WTC11 (cell line): Measurements from ENCODE around the gene SURF1. TPM values are rescaled to one million over a fixed set of nuclear protein-coding genes. Genes with fewer than 3 reads are reported as not detected.

ENCODE experiments used
- ATAC-seq: fragments of 200-7000 bp; cut with Tn5 transposase; 2 replicates; pipeline ENCODE4 v1.10.0; 2021; ENCODE audit warnings: mild to moderate bottlenecking, moderate library complexity
- CTCF ChIA-PET: fragments of 300-600 bp; sonication (Branson Sonifier 250); formaldehyde crosslinking; loops from one replicate; lab custom pipeline; 2021; ENCODE audit warnings: antibody characterized with exemption; lab: Charles Lee
- POLR2A ChIA-PET: fragments of 350-600 bp; sonication (Branson Sonifier 250); formaldehyde crosslinking; loops from one replicate; lab custom pipeline; 2021; ENCODE audit warnings: antibody characterized with exemption; lab: Charles Lee
- DNase-seq: peaks from one replicate; pipeline ENCODE4 v3.0.0; 2021; ENCODE audit warnings: low spot score
- H3K27ac Mint-ChIP-seq: 2 replicates; pipeline ENCODE4 v1.8.0; 2021; ENCODE audit warnings: mixed read lengths
- H3K27me3 Mint-ChIP-seq: 2 replicates; pipeline ENCODE4 v1.8.0; 2021; ENCODE audit warnings: low read depth, mild to moderate bottlenecking, moderate library complexity, mixed read lengths
- H3K36me3 Mint-ChIP-seq: 2 replicates; pipeline ENCODE4 v1.8.0; 2021; ENCODE audit warnings: mixed read lengths
- H3K4me1 Mint-ChIP-seq: 2 replicates; pipeline ENCODE4 v1.8.0; 2022; ENCODE audit warnings: mixed read lengths
- H3K4me3 Mint-ChIP-seq: 2 replicates; pipeline ENCODE4 v1.8.0; 2021; ENCODE audit warnings: mild to moderate bottlenecking, moderate library complexity, mixed read lengths
- H3K9me3 Mint-ChIP-seq: 2 replicates; pipeline ENCODE4 v1.8.0; 2021; ENCODE audit warnings: mixed read lengths
- ETV6 ChIP-seq: sonication (generic); formaldehyde crosslinking; IDR thresholded peaks from 2 replicates; pipeline ENCODE4 v1.8.1; 2022; ENCODE audit warnings: mild to moderate bottlenecking, missing genetic modification reagents
- FOXJ3 ChIP-seq: sonication (generic); formaldehyde crosslinking; IDR thresholded peaks from 2 replicates; pipeline ENCODE4 v1.9.0; 2021; ENCODE audit warnings: missing genetic modification reagents, mild to moderate bottlenecking, borderline replicate concordance
- FOXK1 ChIP-seq: sonication (generic); formaldehyde crosslinking; IDR thresholded peaks from 2 replicates; pipeline ENCODE4 v1.8.0; 2022; ENCODE audit warnings: mild to moderate bottlenecking, moderate library complexity, missing genetic modification reagents
- JUN ChIP-seq: sonication (generic); formaldehyde crosslinking; IDR thresholded peaks from 2 replicates; pipeline ENCODE4 v1.8.0; 2023; ENCODE audit warnings: mild to moderate bottlenecking, missing genetic modification reagents
- KAT7 ChIP-seq: sonication (generic); formaldehyde crosslinking; IDR thresholded peaks from 2 replicates; pipeline ENCODE4 v1.8.1; 2023; ENCODE audit warnings: missing genetic modification reagents, mild to moderate bottlenecking, borderline replicate concordance
- NFYB ChIP-seq: sonication (generic); formaldehyde crosslinking; conservative IDR thresholded peaks from 2 replicates; pipeline ENCODE4 v1.8.0; 2022; ENCODE audit warnings: low read depth, missing genetic modification reagents
- RORB ChIP-seq: fragments of 250-450 bp; sonication (Bioruptor Pico); IDR thresholded peaks from 2 replicates; pipeline ENCODE4 v1.9.0; 2021; ENCODE audit warnings: mild to moderate bottlenecking
- SMAD3 ChIP-seq: sonication (generic); formaldehyde crosslinking; IDR thresholded peaks from 2 replicates; pipeline ENCODE4 v1.8.0; 2022; ENCODE audit warnings: missing genetic modification reagents, mild to moderate bottlenecking, borderline replicate concordance
- TCF7 ChIP-seq: sonication (generic); formaldehyde crosslinking; IDR thresholded peaks from 2 replicates; pipeline ENCODE4 v1.8.0; 2022; ENCODE audit warnings: mild to moderate bottlenecking, low read depth, missing genetic modification reagents, moderate library complexity
- TP53 ChIP-seq: sonication (generic); formaldehyde crosslinking; IDR thresholded peaks from 2 replicates; pipeline ENCODE4 v1.8.1; 2023; ENCODE audit warnings: mild to moderate bottlenecking, missing genetic modification reagents
- ZNF121 ChIP-seq: sonication (generic); formaldehyde crosslinking; IDR thresholded peaks from 2 replicates; pipeline ENCODE4 v1.8.0; 2023; ENCODE audit warnings: missing genetic modification reagents
- ZNF317 ChIP-seq: sonication (generic); formaldehyde crosslinking; IDR thresholded peaks from 2 replicates; pipeline ENCODE4 v1.8.1; 2023; ENCODE audit warnings: low read depth, mild to moderate bottlenecking, moderate library complexity, missing genetic modification reagents, borderline replicate concordance
- ZNF423 ChIP-seq: fragments of 250-450 bp; sonication (Bioruptor Pico); IDR thresholded peaks from 2 replicates; pipeline ENCODE4 v2.1.2; 2022; ENCODE audit warnings: mild to moderate bottlenecking, moderate library complexity
- total RNA-seq: library from RNA; stranded (reverse); gene quantifications from 3 replicates; pipeline ENCODE4 v1.2.3, GENCODE V29; 2021
- TF ChIP-seq, protein P1 (sequence below): fragments of 250-450 bp; sonication (Bioruptor Pico); IDR thresholded peaks from 2 replicates; pipeline ENCODE4 v1.8.0; 2021; ENCODE audit warnings: mild to moderate bottlenecking
- TF ChIP-seq, protein P2 (sequence below): sonication (generic); formaldehyde crosslinking; IDR thresholded peaks from 2 replicates; pipeline ENCODE4 v1.8.1; 2022; ENCODE audit warnings: low read depth, missing genetic modification reagents, borderline replicate concordance
- TF ChIP-seq, protein P3 (sequence below): sonication (generic); formaldehyde crosslinking; IDR thresholded peaks from 2 replicates; pipeline ENCODE4 v1.8.0; 2022; ENCODE audit warnings: mild to moderate bottlenecking, missing genetic modification reagents
- TF ChIP-seq, protein P4 (sequence below): sonication (generic); formaldehyde crosslinking; IDR thresholded peaks from 2 replicates; pipeline ENCODE4 v1.8.1; 2023; ENCODE audit warnings: mild to moderate bottlenecking, missing genetic modification reagents
- TF ChIP-seq, protein P5 (sequence below): fragments of 200-600 bp; IDR thresholded peaks from 2 replicates; pipeline ENCODE4 v1.8.0; 2022; ENCODE audit warnings: antibody characterized with exemption
- TF ChIP-seq, protein P6 (sequence below): fragments of 250-450 bp; sonication (Bioruptor Pico); conservative IDR thresholded peaks from 2 replicates; pipeline ENCODE4 v1.9.0; 2021; ENCODE audit warnings: mild to moderate bottlenecking
- TF ChIP-seq, protein P7 (sequence below): sonication (generic); formaldehyde crosslinking; IDR thresholded peaks from 2 replicates; pipeline ENCODE4 v1.8.0; 2023; ENCODE audit warnings: mild to moderate bottlenecking, missing genetic modification reagents
- TF ChIP-seq, protein P8 (sequence below): sonication (generic); formaldehyde crosslinking; IDR thresholded peaks from 2 replicates; pipeline ENCODE4 v1.8.0; 2022; ENCODE audit warnings: missing genetic modification reagents

The SURF1 gene
- total RNA-seq, 1 experiment from 2014 or later: 33.3 TPM

DNA sequence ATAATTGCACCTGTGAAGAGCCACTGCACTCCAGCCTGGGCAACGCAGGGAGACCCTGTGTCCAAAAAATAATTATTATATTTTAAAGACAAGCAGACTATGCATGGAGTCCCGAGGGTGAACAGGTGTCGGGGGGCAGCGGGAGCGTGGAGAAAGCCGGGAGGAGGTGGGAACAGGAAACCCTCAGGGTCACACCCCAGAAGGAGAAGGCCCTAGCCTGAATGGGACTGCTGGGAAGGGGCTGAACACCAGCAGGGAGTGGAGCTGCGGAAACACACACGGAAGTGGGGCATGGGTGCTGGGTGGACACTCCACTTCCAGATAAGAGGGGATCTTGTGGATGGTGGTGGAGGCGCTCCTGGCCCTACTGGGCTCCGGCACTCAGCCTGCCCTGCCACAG lies 33.1 kb downstream of the SURF1 start (continued):
- TF ChIP-seq, protein P1, sequence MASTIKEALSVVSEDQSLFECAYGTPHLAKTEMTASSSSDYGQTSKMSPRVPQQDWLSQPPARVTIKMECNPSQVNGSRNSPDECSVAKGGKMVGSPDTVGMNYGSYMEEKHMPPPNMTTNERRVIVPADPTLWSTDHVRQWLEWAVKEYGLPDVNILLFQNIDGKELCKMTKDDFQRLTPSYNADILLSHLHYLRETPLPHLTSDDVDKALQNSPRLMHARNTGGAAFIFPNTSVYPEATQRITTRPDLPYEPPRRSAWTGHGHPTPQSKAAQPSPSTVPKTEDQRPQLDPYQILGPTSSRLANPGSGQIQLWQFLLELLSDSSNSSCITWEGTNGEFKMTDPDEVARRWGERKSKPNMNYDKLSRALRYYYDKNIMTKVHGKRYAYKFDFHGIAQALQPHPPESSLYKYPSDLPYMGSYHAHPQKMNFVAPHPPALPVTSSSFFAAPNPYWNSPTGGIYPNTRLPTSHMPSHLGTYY: no peak
- TF ChIP-seq, protein P2, sequence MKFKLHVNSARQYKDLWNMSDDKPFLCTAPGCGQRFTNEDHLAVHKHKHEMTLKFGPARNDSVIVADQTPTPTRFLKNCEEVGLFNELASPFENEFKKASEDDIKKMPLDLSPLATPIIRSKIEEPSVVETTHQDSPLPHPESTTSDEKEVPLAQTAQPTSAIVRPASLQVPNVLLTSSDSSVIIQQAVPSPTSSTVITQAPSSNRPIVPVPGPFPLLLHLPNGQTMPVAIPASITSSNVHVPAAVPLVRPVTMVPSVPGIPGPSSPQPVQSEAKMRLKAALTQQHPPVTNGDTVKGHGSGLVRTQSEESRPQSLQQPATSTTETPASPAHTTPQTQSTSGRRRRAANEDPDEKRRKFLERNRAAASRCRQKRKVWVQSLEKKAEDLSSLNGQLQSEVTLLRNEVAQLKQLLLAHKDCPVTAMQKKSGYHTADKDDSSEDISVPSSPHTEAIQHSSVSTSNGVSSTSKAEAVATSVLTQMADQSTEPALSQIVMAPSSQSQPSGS (CRISPR knock-in tag): no peak
- TF ChIP-seq KAT7 (CRISPR knock-in tag) (no peak), TCF7 (CRISPR knock-in tag) (no peak)
- TF ChIP-seq, protein P3, sequence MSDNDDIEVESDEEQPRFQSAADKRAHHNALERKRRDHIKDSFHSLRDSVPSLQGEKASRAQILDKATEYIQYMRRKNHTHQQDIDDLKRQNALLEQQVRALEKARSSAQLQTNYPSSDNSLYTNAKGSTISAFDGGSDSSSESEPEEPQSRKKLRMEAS (CRISPR knock-in tag): no peak
- TF ChIP-seq, protein P4, sequence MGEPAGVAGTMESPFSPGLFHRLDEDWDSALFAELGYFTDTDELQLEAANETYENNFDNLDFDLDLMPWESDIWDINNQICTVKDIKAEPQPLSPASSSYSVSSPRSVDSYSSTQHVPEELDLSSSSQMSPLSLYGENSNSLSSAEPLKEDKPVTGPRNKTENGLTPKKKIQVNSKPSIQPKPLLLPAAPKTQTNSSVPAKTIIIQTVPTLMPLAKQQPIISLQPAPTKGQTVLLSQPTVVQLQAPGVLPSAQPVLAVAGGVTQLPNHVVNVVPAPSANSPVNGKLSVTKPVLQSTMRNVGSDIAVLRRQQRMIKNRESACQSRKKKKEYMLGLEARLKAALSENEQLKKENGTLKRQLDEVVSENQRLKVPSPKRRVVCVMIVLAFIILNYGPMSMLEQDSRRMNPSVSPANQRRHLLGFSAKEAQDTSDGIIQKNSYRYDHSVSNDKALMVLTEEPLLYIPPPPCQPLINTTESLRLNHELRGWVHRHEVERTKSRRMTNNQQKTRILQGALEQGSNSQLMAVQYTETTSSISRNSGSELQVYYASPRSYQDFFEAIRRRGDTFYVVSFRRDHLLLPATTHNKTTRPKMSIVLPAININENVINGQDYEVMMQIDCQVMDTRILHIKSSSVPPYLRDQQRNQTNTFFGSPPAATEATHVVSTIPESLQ (CRISPR knock-in tag): no peak

DNA sequence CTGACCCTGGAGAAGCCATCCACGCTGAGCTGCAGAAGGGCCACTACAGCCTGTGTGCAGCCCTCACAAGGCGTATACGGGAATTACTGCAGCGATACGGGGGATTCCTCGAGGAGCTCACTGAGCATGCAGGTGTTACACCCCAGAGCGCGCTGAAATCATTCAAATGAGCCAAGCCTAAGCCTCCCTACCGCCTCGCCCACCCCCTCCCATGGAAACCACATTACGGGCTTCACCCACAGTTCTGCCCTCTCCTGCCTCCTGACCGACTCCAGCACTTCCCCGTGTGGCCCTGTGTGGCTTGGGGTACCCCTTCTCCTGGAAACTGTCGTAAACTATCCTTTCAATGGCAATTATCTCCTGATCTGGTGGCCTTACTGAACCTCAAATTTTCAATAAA lies 33.6 kb downstream of the SURF1 start:
- CTCF ChIA-PET: interaction anchor here (0.7 to 1.8 kb wide), 4 partner anchors 20 to 1127 kb away, joined by 3 to 5 read pairs (median 4); no protein-coding TSS in a partner anchor
- TF ChIP-seq TP53 (no peak), SMAD3 (no peak), FOXK1 (CRISPR knock-in tag) (no peak), JUN (no peak), NFYB (CRISPR knock-in tag) (no peak), ZNF317 (CRISPR knock-in tag) (no peak), FOXJ3 (CRISPR knock-in tag) (no peak), ETV6 (no peak), RORB (CRISPR knock-in tag) (no peak), ZNF423 (CRISPR knock-in tag) (no peak), ZNF121 (no peak)
- TF ChIP-seq, protein P5, sequence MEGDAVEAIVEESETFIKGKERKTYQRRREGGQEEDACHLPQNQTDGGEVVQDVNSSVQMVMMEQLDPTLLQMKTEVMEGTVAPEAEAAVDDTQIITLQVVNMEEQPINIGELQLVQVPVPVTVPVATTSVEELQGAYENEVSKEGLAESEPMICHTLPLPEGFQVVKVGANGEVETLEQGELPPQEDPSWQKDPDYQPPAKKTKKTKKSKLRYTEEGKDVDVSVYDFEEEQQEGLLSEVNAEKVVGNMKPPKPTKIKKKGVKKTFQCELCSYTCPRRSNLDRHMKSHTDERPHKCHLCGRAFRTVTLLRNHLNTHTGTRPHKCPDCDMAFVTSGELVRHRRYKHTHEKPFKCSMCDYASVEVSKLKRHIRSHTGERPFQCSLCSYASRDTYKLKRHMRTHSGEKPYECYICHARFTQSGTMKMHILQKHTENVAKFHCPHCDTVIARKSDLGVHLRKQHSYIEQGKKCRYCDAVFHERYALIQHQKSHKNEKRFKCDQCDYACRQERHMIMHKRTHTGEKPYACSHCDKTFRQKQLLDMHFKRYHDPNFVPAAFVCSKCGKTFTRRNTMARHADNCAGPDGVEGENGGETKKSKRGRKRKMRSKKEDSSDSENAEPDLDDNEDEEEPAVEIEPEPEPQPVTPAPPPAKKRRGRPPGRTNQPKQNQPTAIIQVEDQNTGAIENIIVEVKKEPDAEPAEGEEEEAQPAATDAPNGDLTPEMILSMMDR: no peak
- TF ChIP-seq, protein P6, sequence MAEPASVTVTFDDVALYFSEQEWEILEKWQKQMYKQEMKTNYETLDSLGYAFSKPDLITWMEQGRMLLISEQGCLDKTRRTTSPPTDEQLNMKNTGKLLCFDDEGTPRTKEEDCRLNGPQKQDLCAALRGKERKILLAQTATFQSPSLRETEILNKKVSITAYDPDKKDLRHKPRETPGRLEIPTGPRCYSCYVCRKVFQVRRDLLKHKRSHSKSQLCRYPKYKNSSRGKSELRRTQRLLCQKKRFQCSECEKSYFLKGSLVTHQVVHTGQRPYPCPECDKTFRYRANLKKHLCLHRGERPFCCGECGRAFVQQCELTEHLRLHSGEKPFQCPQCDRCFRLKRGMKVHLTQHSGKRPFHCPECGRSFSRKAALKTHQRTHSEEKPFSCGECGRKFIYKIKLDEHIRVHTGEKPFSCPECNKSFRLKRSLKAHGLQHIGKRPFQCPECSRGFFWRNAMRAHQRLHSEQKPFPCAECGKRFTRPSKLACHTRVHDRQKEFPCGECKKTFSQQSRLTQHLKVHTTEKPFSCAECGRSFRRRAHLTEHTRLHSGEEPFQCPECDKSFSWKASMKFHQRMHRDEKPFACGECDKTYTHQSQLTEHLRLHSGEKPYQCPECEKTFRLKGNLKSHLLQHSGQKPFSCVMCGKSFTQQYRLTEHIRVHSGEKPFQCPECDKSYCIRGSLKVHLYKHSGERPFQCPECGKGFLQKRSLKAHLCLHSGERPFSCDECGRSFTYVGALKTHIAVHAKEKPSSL: no peak
- TF ChIP-seq, protein P7, sequence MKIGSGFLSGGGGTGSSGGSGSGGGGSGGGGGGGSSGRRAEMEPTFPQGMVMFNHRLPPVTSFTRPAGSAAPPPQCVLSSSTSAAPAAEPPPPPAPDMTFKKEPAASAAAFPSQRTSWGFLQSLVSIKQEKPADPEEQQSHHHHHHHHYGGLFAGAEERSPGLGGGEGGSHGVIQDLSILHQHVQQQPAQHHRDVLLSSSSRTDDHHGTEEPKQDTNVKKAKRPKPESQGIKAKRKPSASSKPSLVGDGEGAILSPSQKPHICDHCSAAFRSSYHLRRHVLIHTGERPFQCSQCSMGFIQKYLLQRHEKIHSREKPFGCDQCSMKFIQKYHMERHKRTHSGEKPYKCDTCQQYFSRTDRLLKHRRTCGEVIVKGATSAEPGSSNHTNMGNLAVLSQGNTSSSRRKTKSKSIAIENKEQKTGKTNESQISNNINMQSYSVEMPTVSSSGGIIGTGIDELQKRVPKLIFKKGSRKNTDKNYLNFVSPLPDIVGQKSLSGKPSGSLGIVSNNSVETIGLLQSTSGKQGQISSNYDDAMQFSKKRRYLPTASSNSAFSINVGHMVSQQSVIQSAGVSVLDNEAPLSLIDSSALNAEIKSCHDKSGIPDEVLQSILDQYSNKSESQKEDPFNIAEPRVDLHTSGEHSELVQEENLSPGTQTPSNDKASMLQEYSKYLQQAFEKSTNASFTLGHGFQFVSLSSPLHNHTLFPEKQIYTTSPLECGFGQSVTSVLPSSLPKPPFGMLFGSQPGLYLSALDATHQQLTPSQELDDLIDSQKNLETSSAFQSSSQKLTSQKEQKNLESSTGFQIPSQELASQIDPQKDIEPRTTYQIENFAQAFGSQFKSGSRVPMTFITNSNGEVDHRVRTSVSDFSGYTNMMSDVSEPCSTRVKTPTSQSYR (CRISPR knock-in tag): no peak
- TF ChIP-seq, protein P8, sequence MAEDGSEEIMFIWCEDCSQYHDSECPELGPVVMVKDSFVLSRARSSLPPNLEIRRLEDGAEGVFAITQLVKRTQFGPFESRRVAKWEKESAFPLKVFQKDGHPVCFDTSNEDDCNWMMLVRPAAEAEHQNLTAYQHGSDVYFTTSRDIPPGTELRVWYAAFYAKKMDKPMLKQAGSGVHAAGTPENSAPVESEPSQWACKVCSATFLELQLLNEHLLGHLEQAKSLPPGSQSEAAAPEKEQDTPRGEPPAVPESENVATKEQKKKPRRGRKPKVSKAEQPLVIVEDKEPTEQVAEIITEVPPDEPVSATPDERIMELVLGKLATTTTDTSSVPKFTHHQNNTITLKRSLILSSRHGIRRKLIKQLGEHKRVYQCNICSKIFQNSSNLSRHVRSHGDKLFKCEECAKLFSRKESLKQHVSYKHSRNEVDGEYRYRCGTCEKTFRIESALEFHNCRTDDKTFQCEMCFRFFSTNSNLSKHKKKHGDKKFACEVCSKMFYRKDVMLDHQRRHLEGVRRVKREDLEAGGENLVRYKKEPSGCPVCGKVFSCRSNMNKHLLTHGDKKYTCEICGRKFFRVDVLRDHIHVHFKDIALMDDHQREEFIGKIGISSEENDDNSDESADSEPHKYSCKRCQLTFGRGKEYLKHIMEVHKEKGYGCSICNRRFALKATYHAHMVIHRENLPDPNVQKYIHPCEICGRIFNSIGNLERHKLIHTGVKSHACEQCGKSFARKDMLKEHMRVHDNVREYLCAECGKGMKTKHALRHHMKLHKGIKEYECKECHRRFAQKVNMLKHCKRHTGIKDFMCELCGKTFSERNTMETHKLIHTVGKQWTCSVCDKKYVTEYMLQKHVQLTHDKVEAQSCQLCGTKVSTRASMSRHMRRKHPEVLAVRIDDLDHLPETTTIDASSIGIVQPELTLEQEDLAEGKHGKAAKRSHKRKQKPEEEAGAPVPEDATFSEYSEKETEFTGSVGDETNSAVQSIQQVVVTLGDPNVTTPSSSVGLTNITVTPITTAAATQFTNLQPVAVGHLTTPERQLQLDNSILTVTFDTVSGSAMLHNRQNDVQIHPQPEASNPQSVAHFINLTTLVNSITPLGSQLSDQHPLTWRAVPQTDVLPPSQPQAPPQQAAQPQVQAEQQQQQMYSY (CRISPR knock-in tag): no peak
- Mint-ChIP-seq H3K4me3 (no peak overlapping the region), H3K9me3 (peaks cover 29% of the 10 kb centered on the region), H3K27me3 (peaks cover 18% of the 10 kb centered on the region), H3K36me3 (peaks cover 12% of the 10 kb centered on the region; the same call in 1 of the 2 replicates), H3K4me1 (no peaks in the 10 kb centered on the region), H3K27ac (no peak overlapping the region)
- ATAC-seq (no peak), DNase-seq (no peak)
- POLR2A ChIA-PET: interaction anchor here (0.7 kb wide), 1 partner anchor 115 kb away, joined by 9 read pairs; no protein-coding TSS in a partner anchor
